H1 (cell line): Measurements from ENCODE around the gene MMS22L. TPM values are rescaled to one million over a fixed set of nuclear protein-coding genes. Genes with fewer than 3 reads are reported as not detected.

Experiments
- CTCF ChIA-PET: fragments of 300-600 bp; sonication (Branson Sonifier 250); formaldehyde crosslinking; loops from one replicate; lab custom pipeline; 2021; ENCODE audit not compliant: partially characterized antibody; lab: Charles Lee
- POLR2A ChIA-PET: fragments of 300-600 bp; sonication (Branson Sonifier 250); formaldehyde crosslinking; loops from one replicate; lab custom pipeline; 2021; ENCODE audit warnings: inconsistent platforms; ENCODE audit not compliant: partially characterized antibody; lab: Charles Lee
- DNase-seq, 2 experiments: peaks; one replicate each; pipeline versions ENCODE4 v3.0.0 to v3.0.0-alpha.2; 2010 to 2022; ENCODE audit warnings: low spot score in 2 of 2, low read depth in 1 of 2, mixed read lengths in 1 of 2
- FAIRE-seq: peaks from 2 replicates; lab custom pipeline; 2011; peaks lifted over from hg19 to GRCh38; lab: Jason Lieb, UNC
- H2AFZ ChIP-seq: 2 replicates; pipeline ENCODE4 v1.8.1; 2012; ENCODE audit warnings: low read length, inconsistent platforms
- H2AK5ac ChIP-seq: 2 replicates; pipeline ENCODE4 v1.6.1; 2013; ENCODE audit warnings: low read depth, low read length
- H2BK120ac ChIP-seq: replicated peaks from 2 replicates; pipeline ENCODE3; 2013; ENCODE audit warnings: low read depth, low read length, inconsistent platforms
- H2BK12ac ChIP-seq: 2 replicates; pipeline ENCODE4 v1.6.1; 2013; ENCODE audit warnings: low read depth, low read length
- H2BK15ac ChIP-seq: 2 replicates; pipeline ENCODE4 v1.6.1; 2013; ENCODE audit warnings: low read length
- H2BK20ac ChIP-seq: 2 replicates; pipeline ENCODE4 v1.6.1; 2013; ENCODE audit warnings: low read length
- H2BK5ac ChIP-seq: 2 replicates; pipeline ENCODE4 v1.6.1; 2013; ENCODE audit warnings: low read depth, low read length
- H3K14ac ChIP-seq: 2 replicates; pipeline ENCODE4 v1.6.1; 2013; ENCODE audit warnings: inconsistent platforms; ENCODE audit not compliant: insufficient read length
- H3K18ac ChIP-seq: 2 replicates; pipeline ENCODE4 v1.6.1; 2013; ENCODE audit warnings: low read length; ENCODE audit errors: extremely low read depth
- H3K23ac ChIP-seq: 2 replicates; pipeline ENCODE4 v1.6.1; 2013; ENCODE audit warnings: inconsistent platforms; ENCODE audit not compliant: insufficient read length
- H3K23me2 ChIP-seq: 2 replicates; pipeline ENCODE4 v1.6.1; 2013; ENCODE audit warnings: low read depth, low read length
- H3K27ac ChIP-seq: 2 replicates; pipeline ENCODE4 v1.6.1; 2011; ENCODE audit warnings: low read depth, low read length, inconsistent platforms
- H3K27me3 ChIP-seq, 4 experiments: replicated peaks in 1 of 4; 1 replicate in 1 of 4; 2 replicates in 3 of 4; pipeline versions ENCODE4 v1.6.1 to v1.8.1; 2011 to 2013; ENCODE audit warnings: low read length in 3 of 4, mild to moderate bottlenecking in 3 of 4, inconsistent platforms in 2 of 4, mixed read lengths in 2 of 4, moderate library complexity in 1 of 4; ENCODE audit not compliant: control insufficient read depth in 3 of 4, insufficient read depth in 3 of 4; ENCODE audit errors: extremely low read depth in 1 of 4
- H3K36me3 ChIP-seq, 4 experiments: 2 replicates each; pipeline versions ENCODE4 v1.6.1 to v1.8.1; 2011 to 2013; ENCODE audit warnings: mild to moderate bottlenecking in 4 of 4, low read length in 3 of 4, moderate library complexity in 2 of 4, control low read depth in 1 of 4, inconsistent platforms in 1 of 4; ENCODE audit not compliant: insufficient read depth in 4 of 4, control insufficient read depth in 2 of 4
- H3K4ac ChIP-seq: replicated peaks from 2 replicates; pipeline ENCODE3; 2013; ENCODE audit warnings: low read length, low read depth, mixed read lengths, inconsistent platforms; ENCODE audit not compliant: insufficient read length
- H3K4me1 ChIP-seq, 4 experiments: replicated peaks in 1 of 4; 1 replicate in 1 of 4; 2 replicates in 3 of 4; pipeline versions ENCODE4 v1.6.1 to v1.8.1; 2011 to 2013; ENCODE audit warnings: low read length in 3 of 4, inconsistent platforms in 2 of 4, mixed read lengths in 1 of 4; ENCODE audit not compliant: insufficient read depth in 4 of 4, control insufficient read depth in 3 of 4
- H3K4me2 ChIP-seq, 2 experiments: 2 replicates each; pipeline versions ENCODE4 v1.6.1 to v1.8.1; 2011 to 2013; ENCODE audit warnings: low read depth in 2 of 2, low read length in 2 of 2, control low read depth in 1 of 2, inconsistent platforms in 1 of 2, mild to moderate bottlenecking in 1 of 2; ENCODE audit not compliant: insufficient read depth in 1 of 2
- H3K4me3 ChIP-seq, 4 experiments: fragments of 200-600, 300-600 bp in 1 of 4; sonication (generic), shearing (Covaris generic), sonication (Bioruptor Twin) in 1 of 4; 2 replicates each; pipeline versions ENCODE4 v1.5.1 to v1.8.1; 2011 to 2016; ENCODE audit warnings: low read length in 4 of 4, low read depth in 3 of 4, control low read depth in 2 of 4, inconsistent platforms in 2 of 4, mild to moderate bottlenecking in 2 of 4, mixed read lengths in 1 of 4, moderate library complexity in 1 of 4; ENCODE audit not compliant: insufficient read depth in 2 of 4; ENCODE audit errors: extremely low read depth in 1 of 4
- H3K56ac ChIP-seq: replicated peaks from 2 replicates; pipeline ENCODE3; 2013; ENCODE audit warnings: low read depth, mild to moderate bottlenecking, mixed read lengths, low read length, inconsistent platforms; ENCODE audit not compliant: insufficient read length
- H3K79me1 ChIP-seq: 2 replicates; pipeline ENCODE4 v1.6.1; 2013; ENCODE audit warnings: low read depth, low read length, control low read depth
- H3K79me2 ChIP-seq, 2 experiments: 2 replicates each; pipeline versions ENCODE4 v1.6.1 to v1.8.1; 2012 to 2013; ENCODE audit warnings: low read length in 2 of 2, mild to moderate bottlenecking in 2 of 2, inconsistent platforms in 1 of 2; ENCODE audit not compliant: insufficient read depth in 2 of 2, control insufficient read depth in 1 of 2
- H3K9ac ChIP-seq, 4 experiments: replicated peaks in 1 of 4; 1 replicate in 1 of 4; 2 replicates in 3 of 4; pipeline versions ENCODE4 v1.6.1 to v1.8.1; 2011 to 2013; ENCODE audit warnings: low read depth in 3 of 4, low read length in 3 of 4, control low read depth in 2 of 4, mild to moderate bottlenecking in 2 of 4, moderate library complexity in 2 of 4, inconsistent platforms in 1 of 4; ENCODE audit errors: extremely low read depth in 1 of 4
- H3K9me3 ChIP-seq, 2 experiments: 2 replicates each; pipeline versions ENCODE4 v1.6.1 to v1.8.1; 2012 to 2013; ENCODE audit warnings: mild to moderate bottlenecking in 2 of 2, moderate library complexity in 2 of 2, control low read depth in 1 of 2, inconsistent platforms in 1 of 2, low read depth in 1 of 2, low read length in 1 of 2, mixed read lengths in 1 of 2; ENCODE audit not compliant: insufficient read depth in 2 of 2
- H4K20me1 ChIP-seq, 2 experiments: replicated peaks in 1 of 2; 2 replicates each; pipeline versions ENCODE3 to v1.8.1; 2011 to 2013; ENCODE audit warnings: inconsistent platforms in 2 of 2, low read length in 2 of 2, mild to moderate bottlenecking in 1 of 2; ENCODE audit not compliant: insufficient read depth in 2 of 2, control insufficient read depth in 1 of 2
- H4K5ac ChIP-seq: 2 replicates; pipeline ENCODE4 v1.6.1; 2013; ENCODE audit warnings: low read length, low read depth, mixed read lengths, inconsistent platforms; ENCODE audit not compliant: insufficient read length
- H4K8ac ChIP-seq: 2 replicates; pipeline ENCODE4 v1.8.0; 2013; ENCODE audit warnings: mild to moderate bottlenecking, moderate library complexity, low read length, inconsistent platforms; ENCODE audit not compliant: insufficient read depth; ENCODE audit errors: extremely low read depth
- H4K91ac ChIP-seq: replicated peaks from 2 replicates; pipeline ENCODE3; 2013; ENCODE audit warnings: low read length, mixed read lengths, inconsistent platforms; ENCODE audit not compliant: insufficient read length
- ASH2L ChIP-seq: fragments of 200-600, 300-600 bp; sonication (generic); IDR thresholded peaks from one replicate; pipeline ENCODE4 v1.7.1; 2017; ENCODE audit warnings: low read length
- JUN ChIP-seq: IDR thresholded peaks from 2 replicates; pipeline ENCODE4 v1.6.1; 2011; ENCODE audit warnings: low read depth, mild to moderate bottlenecking, improper control_type of control experiment, low read length
- RNF2 ChIP-seq: fragments of 200-900, 300-1000 bp; sonication (generic); IDR thresholded peaks from 2 replicates; pipeline ENCODE4 v1.7.1; 2016; ENCODE audit warnings: borderline replicate concordance, low read depth, mild to moderate bottlenecking, antibody characterized with exemption, low read length; ENCODE audit not compliant: poor library complexity, severe bottlenecking; ENCODE audit errors: missing control alignments
- SIRT6 ChIP-seq: IDR thresholded peaks from one replicate; pipeline ENCODE4 v1.7.1; 2012; ENCODE audit warnings: low read length, inconsistent platforms
- SRF ChIP-seq: IDR thresholded peaks from 2 replicates; pipeline ENCODE4 v1.6.1; 2011; ENCODE audit warnings: mild to moderate bottlenecking, low read depth, low read length, moderate library complexity
- polyA plus RNA-seq, 7 experiments: library from polyadenylated mRNA; depleted of rRNA in 3 of 7; stranded (reverse) in 5 of 7; unstranded in 2 of 7; fragments of >200 nt in 5 of 7; fragments of 200-250 nt in 2 of 7; gene quantifications; 1 replicate in 5 of 7; 2 replicates in 1 of 7; 4 replicates in 1 of 7; pipeline versions ENCODE4 v1.2.1 to v1.2.3, GENCODE V29; 2011 to 2013; ENCODE audit warnings: missing spikeins in 2 of 7, mixed read lengths in 2 of 7
- total RNA-seq: library from RNA; stranded (reverse); fragmentation: NEBNext Ultra II Directional; extraction: Animal tissue kit (Norgen Biotek cat#: 25700); gene quantifications from 2 replicates; pipeline ENCODE4 v1.2.1, GENCODE V29; 2021

The MMS22L gene
- total and polyA plus RNA-seq, 2 of the 8 experiments (the other 6 are each of a cell fraction or from before 2014, with no cell fraction given) = 11.1 to 32.6 TPM

DNA sequence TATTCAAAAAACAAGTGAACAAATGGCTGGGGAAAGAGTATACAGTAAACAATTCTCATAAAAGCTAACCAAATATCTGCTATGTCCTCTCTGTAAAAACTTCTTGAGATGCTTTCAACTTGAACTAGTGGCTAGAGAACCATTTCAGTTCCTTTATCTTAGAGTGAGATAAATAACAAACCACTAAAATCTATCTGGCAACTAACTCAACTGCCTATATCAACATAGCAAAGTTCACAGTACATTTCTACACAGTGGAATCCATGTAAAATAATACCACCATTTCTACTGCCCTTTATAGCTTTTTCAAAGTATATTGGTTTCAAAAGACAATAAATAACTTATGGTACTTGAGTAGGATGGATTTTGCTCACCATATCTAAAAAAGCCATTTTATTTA, 95.1 kb downstream of the MMS22L start:
- H3K4me2 ChIP-seq = no peak overlapping the region
- DNase-seq (no peak), FAIRE-seq (no peak)
- H3K27me3 ChIP-seq = no peaks in the 10 kb centered on the region
- no peak overlapping the region for H3K23ac ChIP-seq
- no peaks in the 10 kb centered on the region; a peak in 1 of 4 replicates for H3K79me2 ChIP-seq
- H3K9ac ChIP-seq = no peak overlapping the region
- H2BK120ac ChIP-seq = no peak overlapping the region
- H2AFZ ChIP-seq = no peak overlapping the region
- H4K8ac ChIP-seq = no peak overlapping the region
- no peak overlapping the region for H4K5ac ChIP-seq
- H2BK15ac ChIP-seq = no peak overlapping the region
- no peaks in the 10 kb centered on the region for H4K20me1 ChIP-seq
- ChIA-PET CTCF (interaction anchor here (0.8 to 5.4 kb wide), 6 partner anchors 12 to 206 kb away, joined by 3 to 57 read pairs (median 6); no protein-coding TSS in a partner anchor), POLR2A (no interaction called here)
- H3K4me3 ChIP-seq = no peak overlapping the region
- H2BK20ac ChIP-seq = no peak overlapping the region
- no peak overlapping the region for H2BK5ac ChIP-seq
- H2BK12ac ChIP-seq = no peak overlapping the region
- H3K4ac ChIP-seq = no peak overlapping the region
- H3K27ac ChIP-seq = no peak overlapping the region
- H3K18ac ChIP-seq = no peak overlapping the region
- H3K4me1 ChIP-seq = no peaks in the 10 kb centered on the region
- H2AK5ac ChIP-seq = no peak overlapping the region
- no peak overlapping the region for H3K56ac ChIP-seq
- no peaks in the 10 kb centered on the region for H3K9me3 ChIP-seq
- H4K91ac ChIP-seq = no peak overlapping the region
- no peaks in the 10 kb centered on the region; the same call in 1 of the 2 replicates for H3K23me2 ChIP-seq
- no peaks in the 10 kb centered on the region; a peak in 1 of 8 replicates for H3K36me3 ChIP-seq
- H3K79me1 ChIP-seq = no peaks in the 10 kb centered on the region
- H3K14ac ChIP-seq = no peak overlapping the region
- TF ChIP-seq SIRT6 (no peak), SRF (no peak), JUN (no peak), ASH2L (no peak), RNF2 (no peak)
